Spleen (tissue), 7 donors: ENCODE data around the gene SASH1.

Source experiments
- CTCF ChIP-seq, 11 experiments: fragments of 200-600 bp in 7 of 11; fragments of 450-650 bp in 4 of 11; sonication (generic) in 4 of 11; IDR thresholded peaks in 8 of 11; conservative IDR thresholded peaks in 3 of 11; 1 replicate in 7 of 11; 2 replicates in 4 of 11; pipeline versions ENCODE4 v1.4.0 to v1.8.0; 2016 to 2021; ENCODE audit warnings: antibody characterized with exemption in 11 of 11, inconsistent platforms in 4 of 11, mild to moderate bottlenecking in 1 of 11
- POLR2A ChIP-seq, 3 donors: fragments of 450-650 bp; IDR thresholded peaks; one replicate each; pipeline ENCODE4 v1.5.1; 2017; ENCODE audit warnings: antibody characterized with exemption in 3 of 3, mild to moderate bottlenecking in 1 of 3
- POLR2AphosphoS5 ChIP-seq, 3 donors: sonication (generic); formaldehyde crosslinking; IDR thresholded peaks; one replicate each; pipeline ENCODE4 v1.5.1; 2017; ENCODE audit warnings: antibody characterized with exemption in 3 of 3
- donor health status: DM: no; HTN: no; CAD: no; lungs with moderate emphysema.
- donor health status: DM: no; HTN: no; CAD: no.
- donor health status: DM: no; HTN: no; CAD: no.

- no peak for TF ChIP-seq POLR2A (IDR thresholded peaks at IDR 0.05)
- no peak for TF ChIP-seq CTCF (IDR thresholded peaks at IDR 0.05 in 8 of 11, conservative IDR thresholded peaks at IDR 0.05 in 3 of 11)
- no peak for TF ChIP-seq POLR2AphosphoS5 (IDR thresholded peaks at IDR 0.05)
Measured at GRCh38 chr6:148323344-148323743, 19.3 kb upstream of the SASH1 start.
